ENCODE data around the gene CNTNAP2. TPM values are rescaled to one million over a fixed set of nuclear protein-coding genes. Genes with fewer than 3 reads are reported as not detected.
A peak's percentile ranks its signal among the peaks of the same experiment; 100 is the strongest.

Gene CNTNAP2
- total and polyA plus RNA-seq, 2 donors: 5.1 to 10.3 TPM

GRCh38 chr7:148146346-148146745, 2029.7 kb downstream of the CNTNAP2 start:
- Histone ChIP-seq H3K4me1 (ENCODE audit: control insufficient read depth in 2 of 2, insufficient read depth in 2 of 2, low read length in 2 of 2) (no peaks in the 10 kb centered on the region), H3K9me3 (ENCODE audit: control insufficient read depth in 2 of 2, insufficient read depth in 1 of 2, low read length in 1 of 2) (no peaks in the 10 kb centered on the region), H3K4me3 (ENCODE audit: low read length in 2 of 2) (no peak overlapping the region), H3K27me3 (ENCODE audit: control insufficient read depth in 2 of 2, insufficient read depth in 1 of 2, low read length in 1 of 2) (no peaks in the 10 kb centered on the region), H3K36me3 (ENCODE audit: control insufficient read depth in 2 of 2, insufficient read depth in 2 of 2, low read length in 1 of 2) (no peaks in the 10 kb centered on the region), H3K27ac (ENCODE audit: low read depth in 1 of 2, low read length in 1 of 2) (no peak overlapping the region)
- no peak for DNase-seq (ENCODE audit: low read depth in 6 of 9, low spot score in 9 of 9)
- 97% methylated on average over 2 of the region's 2 CpGs for WGBS

DNA sequence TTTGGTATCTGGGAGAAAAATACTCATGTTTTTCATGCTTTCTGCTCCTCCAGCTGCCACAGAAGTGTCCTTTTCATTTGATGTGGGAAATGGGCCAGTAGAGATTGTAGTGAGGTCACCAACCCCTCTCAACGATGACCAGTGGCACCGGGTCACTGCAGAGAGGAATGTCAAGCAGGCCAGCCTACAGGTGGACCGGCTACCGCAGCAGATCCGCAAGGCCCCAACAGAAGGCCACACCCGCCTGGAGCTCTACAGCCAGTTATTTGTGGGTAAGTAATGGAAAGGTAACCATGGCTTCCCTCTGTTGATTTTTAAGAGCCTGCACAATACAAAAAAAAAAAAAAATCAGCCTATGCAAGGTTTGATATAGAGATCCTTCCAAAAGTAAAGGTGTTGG, 2030.8 kb downstream of the CNTNAP2 start:
- no peak for DNase-seq (ENCODE audit: low read depth in 6 of 9, low spot score in 9 of 9)
- no peaks in the 10 kb centered on the region for H3K4me1 ChIP-seq (ENCODE audit: control insufficient read depth in 2 of 2, insufficient read depth in 2 of 2, low read length in 2 of 2)

GRCh38 chr7:148148456-148148855, 2031.9 kb downstream of the CNTNAP2 start:
- Histone ChIP-seq H3K4me3 (ENCODE audit: low read length in 2 of 2) (no peak overlapping the region), H3K36me3 (ENCODE audit: control insufficient read depth in 2 of 2, insufficient read depth in 2 of 2, low read length in 1 of 2) (no peaks in the 10 kb centered on the region), H3K27me3 (ENCODE audit: control insufficient read depth in 2 of 2, insufficient read depth in 1 of 2, low read length in 1 of 2) (no peaks in the 10 kb centered on the region), H3K9me3 (ENCODE audit: control insufficient read depth in 2 of 2, insufficient read depth in 1 of 2, low read length in 1 of 2) (no peaks in the 10 kb centered on the region), H3K27ac (ENCODE audit: low read depth in 1 of 2, low read length in 1 of 2) (no peak overlapping the region), H3K4me1 (ENCODE audit: control insufficient read depth in 2 of 2, insufficient read depth in 2 of 2, low read length in 2 of 2) (no peaks in the 10 kb centered on the region)
- DNase-seq (ENCODE audit: low read depth in 6 of 9, low spot score in 9 of 9): no peak
- WGBS: 98% methylated on average over 3 of the region's 3 CpGs

More for the DNA sequence above, 2030.8 kb downstream of the CNTNAP2 start:
- WGBS: 98% methylated on average over 6 of the region's 6 CpGs
- Histone ChIP-seq H3K4me3 (ENCODE audit: low read length in 2 of 2) (no peak overlapping the region), H3K27me3 (ENCODE audit: control insufficient read depth in 2 of 2, insufficient read depth in 1 of 2, low read length in 1 of 2) (no peaks in the 10 kb centered on the region), H3K9me3 (ENCODE audit: control insufficient read depth in 2 of 2, insufficient read depth in 1 of 2, low read length in 1 of 2) (no peaks in the 10 kb centered on the region), H3K27ac (ENCODE audit: low read depth in 1 of 2, low read length in 1 of 2) (no peak overlapping the region), H3K36me3 (ENCODE audit: control insufficient read depth in 2 of 2, insufficient read depth in 2 of 2, low read length in 1 of 2) (no peaks in the 10 kb centered on the region)

DNA sequence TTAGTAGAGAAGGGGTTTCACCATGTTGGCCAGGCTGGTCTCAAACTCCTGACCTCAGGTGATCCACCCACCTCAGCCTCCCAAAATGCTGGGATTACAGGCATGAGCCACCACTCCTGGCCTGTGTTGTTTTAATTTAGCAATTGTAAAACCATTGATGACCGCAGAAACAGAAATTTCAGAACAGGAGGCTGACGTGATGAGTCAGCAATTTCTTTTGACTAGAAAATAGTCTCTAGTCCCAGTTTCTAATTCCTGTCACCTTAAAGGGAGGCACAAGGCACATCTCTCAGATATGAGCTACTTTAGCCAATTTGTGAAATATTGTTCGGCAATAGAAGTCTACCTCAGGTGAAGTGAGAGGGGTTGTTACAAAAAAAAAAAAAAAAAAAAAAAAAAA, 2033.1 kb downstream of the CNTNAP2 start:
- no peak for DNase-seq (ENCODE audit: low read depth in 6 of 9, low spot score in 9 of 9)
- Histone ChIP-seq H3K27me3 (ENCODE audit: control insufficient read depth in 2 of 2, insufficient read depth in 1 of 2, low read length in 1 of 2) (no peaks in the 10 kb centered on the region), H3K4me1 (ENCODE audit: control insufficient read depth in 2 of 2, insufficient read depth in 2 of 2, low read length in 2 of 2) (no peaks in the 10 kb centered on the region), H3K4me3 (ENCODE audit: low read length in 2 of 2) (no peak overlapping the region), H3K9me3 (ENCODE audit: control insufficient read depth in 2 of 2, insufficient read depth in 1 of 2, low read length in 1 of 2) (no peaks in the 10 kb centered on the region), H3K36me3 (ENCODE audit: control insufficient read depth in 2 of 2, insufficient read depth in 2 of 2, low read length in 1 of 2) (no peaks in the 10 kb centered on the region), H3K27ac (ENCODE audit: low read depth in 1 of 2, low read length in 1 of 2) (no peak overlapping the region)
- 96% methylated on average over 3 of the region's 3 CpGs for WGBS

DNA sequence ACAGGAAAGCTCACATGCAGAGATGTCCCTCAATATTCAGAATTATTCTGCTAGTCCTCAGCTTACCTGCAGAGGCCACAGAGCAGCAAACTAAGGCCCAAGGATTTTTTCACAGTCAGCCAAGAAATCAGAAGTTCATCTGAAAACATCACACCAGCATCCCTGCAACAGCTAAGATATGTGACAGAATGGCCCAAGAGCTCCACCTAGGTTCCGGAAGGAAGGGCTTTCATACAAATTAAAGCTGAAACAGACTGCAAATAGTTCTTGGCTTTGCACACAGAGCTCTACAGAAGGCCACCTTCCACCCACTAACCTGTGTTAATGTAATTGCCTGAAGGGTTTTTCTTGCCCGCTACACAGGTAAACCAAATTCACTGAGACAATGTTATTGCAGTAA, 2035.2 kb downstream of the CNTNAP2 start:
- Histone ChIP-seq H3K27me3 (ENCODE audit: control insufficient read depth in 2 of 2, insufficient read depth in 1 of 2, low read length in 1 of 2) (no peaks in the 10 kb centered on the region), H3K4me1 (ENCODE audit: control insufficient read depth in 2 of 2, insufficient read depth in 2 of 2, low read length in 2 of 2) (no peaks in the 10 kb centered on the region), H3K9me3 (ENCODE audit: control insufficient read depth in 2 of 2, insufficient read depth in 1 of 2, low read length in 1 of 2) (no peaks in the 10 kb centered on the region), H3K4me3 (ENCODE audit: low read length in 2 of 2) (no peak overlapping the region), H3K27ac (ENCODE audit: low read depth in 1 of 2, low read length in 1 of 2) (no peak overlapping the region), H3K36me3 (ENCODE audit: control insufficient read depth in 2 of 2, insufficient read depth in 2 of 2, low read length in 1 of 2) (no peaks in the 10 kb centered on the region)
- DNase-seq (ENCODE audit: low read depth in 6 of 9, low spot score in 9 of 9): no peak
- WGBS: 98% methylated on average over 2 of the region's 2 CpGs

DNA sequence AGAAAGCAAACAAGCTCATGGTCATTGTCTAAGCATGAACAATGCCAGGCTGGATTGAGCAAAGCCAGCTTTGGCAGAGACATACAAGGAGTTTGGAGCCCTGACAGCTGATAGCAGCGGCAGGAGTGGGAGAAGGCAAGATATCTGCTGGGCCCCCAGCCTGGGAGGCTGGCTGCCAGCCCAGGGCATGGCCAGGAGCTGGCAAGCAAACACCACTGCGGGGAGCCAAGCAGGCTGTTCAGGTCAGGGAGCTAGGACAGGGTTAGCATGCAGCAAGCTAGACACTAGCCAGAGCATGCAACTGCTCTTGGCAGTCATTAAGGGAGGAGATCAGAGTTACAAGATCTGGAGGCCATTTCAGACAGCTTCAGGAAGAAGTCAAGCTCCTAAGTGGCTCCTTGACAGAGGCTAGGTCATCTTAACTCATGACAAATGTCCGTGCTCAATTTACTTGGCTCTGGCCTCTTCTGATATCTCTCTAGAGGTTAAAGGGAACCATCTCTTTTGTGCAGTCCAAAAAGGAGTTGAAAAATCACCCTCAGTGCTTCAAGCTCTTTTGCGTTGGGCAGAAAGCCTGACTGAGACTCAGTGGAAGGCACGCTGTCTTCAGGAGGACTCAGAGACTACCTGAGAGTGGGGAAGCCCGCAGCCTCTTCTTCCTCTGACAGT, 2037.1 kb downstream of the CNTNAP2 start:
- Histone ChIP-seq H3K36me3 (ENCODE audit: control insufficient read depth in 2 of 2, insufficient read depth in 2 of 2, low read length in 1 of 2) (no peaks in the 10 kb centered on the region), H3K9me3 (ENCODE audit: control insufficient read depth in 2 of 2, insufficient read depth in 1 of 2, low read length in 1 of 2) (no peaks in the 10 kb centered on the region), H3K4me1 (ENCODE audit: control insufficient read depth in 2 of 2, insufficient read depth in 2 of 2, low read length in 2 of 2) (no peaks in the 10 kb centered on the region), H3K4me3 (ENCODE audit: low read length in 2 of 2) (no peak overlapping the region), H3K27me3 (ENCODE audit: control insufficient read depth in 2 of 2, insufficient read depth in 1 of 2, low read length in 1 of 2) (no peaks in the 10 kb centered on the region), H3K27ac (ENCODE audit: low read depth in 1 of 2, low read length in 1 of 2) (peak overlapping the region in 1 of 2 donors; percentile 26)
- peak in 1 of 9 donors; percentile 3 for DNase-seq (ENCODE audit: low read depth in 6 of 9, low spot score in 9 of 9)
- 90% methylated on average over 6 of the region's 6 CpGs for WGBS

GRCh38 chr7:148155000-148155399, 2038.4 kb downstream of the CNTNAP2 start:
- H3K27ac ChIP-seq (ENCODE audit: low read depth in 1 of 2, low read length in 1 of 2): no peak overlapping the region
- 88% methylated on average over 9 of the region's 9 CpGs for WGBS
- H3K27me3 ChIP-seq (ENCODE audit: control insufficient read depth in 2 of 2, insufficient read depth in 1 of 2, low read length in 1 of 2): no peaks in the 10 kb centered on the region
- no peaks in the 10 kb centered on the region for H3K4me1 ChIP-seq (ENCODE audit: control insufficient read depth in 2 of 2, insufficient read depth in 2 of 2, low read length in 2 of 2)
- H3K4me3 ChIP-seq (ENCODE audit: low read length in 2 of 2): no peak overlapping the region
- H3K9me3 ChIP-seq (ENCODE audit: control insufficient read depth in 2 of 2, insufficient read depth in 1 of 2, low read length in 1 of 2): no peaks in the 10 kb centered on the region
- no peak for DNase-seq (ENCODE audit: low read depth in 6 of 9, low spot score in 9 of 9)
- no peaks in the 10 kb centered on the region for H3K36me3 ChIP-seq (ENCODE audit: control insufficient read depth in 2 of 2, insufficient read depth in 2 of 2, low read length in 1 of 2)

GRCh38 chr7:148155826-148156225, 2039.2 kb downstream of the CNTNAP2 start:
- no peaks in the 10 kb centered on the region for H3K27me3 ChIP-seq (ENCODE audit: control insufficient read depth in 2 of 2, insufficient read depth in 1 of 2, low read length in 1 of 2)
- DNase-seq (ENCODE audit: low read depth in 6 of 9, low spot score in 9 of 9): no peak
- H3K27ac ChIP-seq (ENCODE audit: low read depth in 1 of 2, low read length in 1 of 2): no peak overlapping the region
- H3K4me1 ChIP-seq (ENCODE audit: control insufficient read depth in 2 of 2, insufficient read depth in 2 of 2, low read length in 2 of 2): no peaks in the 10 kb centered on the region
- H3K9me3 ChIP-seq (ENCODE audit: control insufficient read depth in 2 of 2, insufficient read depth in 1 of 2, low read length in 1 of 2): no peaks in the 10 kb centered on the region
- no peaks in the 10 kb centered on the region for H3K36me3 ChIP-seq (ENCODE audit: control insufficient read depth in 2 of 2, insufficient read depth in 2 of 2, low read length in 1 of 2)
- WGBS: 94% methylated on average over 8 of the region's 8 CpGs
- H3K4me3 ChIP-seq (ENCODE audit: low read length in 2 of 2): no peak overlapping the region

GRCh38 chr7:148156233-148156632, 2039.6 kb downstream of the CNTNAP2 start:
- Histone ChIP-seq H3K4me1 (ENCODE audit: control insufficient read depth in 2 of 2, insufficient read depth in 2 of 2, low read length in 2 of 2) (no peaks in the 10 kb centered on the region), H3K9me3 (ENCODE audit: control insufficient read depth in 2 of 2, insufficient read depth in 1 of 2, low read length in 1 of 2) (no peaks in the 10 kb centered on the region), H3K27me3 (ENCODE audit: control insufficient read depth in 2 of 2, insufficient read depth in 1 of 2, low read length in 1 of 2) (no peaks in the 10 kb centered on the region), H3K36me3 (ENCODE audit: control insufficient read depth in 2 of 2, insufficient read depth in 2 of 2, low read length in 1 of 2) (no peaks in the 10 kb centered on the region), H3K27ac (ENCODE audit: low read depth in 1 of 2, low read length in 1 of 2) (no peak overlapping the region), H3K4me3 (ENCODE audit: low read length in 2 of 2) (no peak overlapping the region)
- 93% methylated on average over 6 of the region's 6 CpGs for whole genome bisulfite sequencing
- DNase-seq (ENCODE audit: low read depth in 6 of 9, low spot score in 9 of 9): no peak
